Stomach (tissue), 4 donors: ENCODE data around the gene SEC24D.

Experiments
- POLR2A ChIP-seq, 4 donors: fragments of 450-650 bp; IDR thresholded peaks; one replicate each; pipeline ENCODE4 v1.6.1; 2016; ENCODE audit warnings: antibody characterized with exemption in 4 of 4, control low read depth in 2 of 4, mild to moderate bottlenecking in 1 of 4, moderate library complexity in 1 of 4
- TF ChIP-seq, protein P1 (sequence below), 7 experiments: fragments of 450-650 bp in 4 of 7; fragments of 200-600 bp in 3 of 7; sonication (generic) in 3 of 7; IDR thresholded peaks; one replicate each; pipeline ENCODE4 v1.5.1; 2016 to 2019; ENCODE audit warnings: antibody characterized with exemption in 7 of 7, control low read depth in 2 of 7, mild to moderate bottlenecking in 1 of 7

DNA sequence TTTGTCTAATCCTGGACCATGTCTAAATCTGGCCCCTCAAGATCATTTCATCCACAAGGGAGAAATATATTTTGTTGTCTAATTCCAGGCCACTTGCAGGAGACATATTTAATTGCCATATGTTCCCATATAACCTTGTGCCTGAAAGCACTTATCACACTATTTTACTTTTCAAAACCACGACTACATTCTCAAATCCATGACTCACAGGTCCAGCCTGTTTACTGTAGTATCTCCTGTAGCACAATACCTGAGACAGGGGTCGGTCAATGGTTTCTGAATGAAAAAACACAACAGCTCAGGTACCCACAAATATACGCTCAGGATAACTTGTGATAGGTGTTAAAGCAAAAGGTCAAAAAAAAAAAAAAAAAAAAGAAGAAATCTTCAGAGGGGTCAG lies 60.9 kb downstream of the SEC24D start:
- TF ChIP-seq, protein P1, sequence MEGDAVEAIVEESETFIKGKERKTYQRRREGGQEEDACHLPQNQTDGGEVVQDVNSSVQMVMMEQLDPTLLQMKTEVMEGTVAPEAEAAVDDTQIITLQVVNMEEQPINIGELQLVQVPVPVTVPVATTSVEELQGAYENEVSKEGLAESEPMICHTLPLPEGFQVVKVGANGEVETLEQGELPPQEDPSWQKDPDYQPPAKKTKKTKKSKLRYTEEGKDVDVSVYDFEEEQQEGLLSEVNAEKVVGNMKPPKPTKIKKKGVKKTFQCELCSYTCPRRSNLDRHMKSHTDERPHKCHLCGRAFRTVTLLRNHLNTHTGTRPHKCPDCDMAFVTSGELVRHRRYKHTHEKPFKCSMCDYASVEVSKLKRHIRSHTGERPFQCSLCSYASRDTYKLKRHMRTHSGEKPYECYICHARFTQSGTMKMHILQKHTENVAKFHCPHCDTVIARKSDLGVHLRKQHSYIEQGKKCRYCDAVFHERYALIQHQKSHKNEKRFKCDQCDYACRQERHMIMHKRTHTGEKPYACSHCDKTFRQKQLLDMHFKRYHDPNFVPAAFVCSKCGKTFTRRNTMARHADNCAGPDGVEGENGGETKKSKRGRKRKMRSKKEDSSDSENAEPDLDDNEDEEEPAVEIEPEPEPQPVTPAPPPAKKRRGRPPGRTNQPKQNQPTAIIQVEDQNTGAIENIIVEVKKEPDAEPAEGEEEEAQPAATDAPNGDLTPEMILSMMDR (IDR thresholded peaks at IDR 0.05): no peak
- TF ChIP-seq POLR2A (IDR thresholded peaks at IDR 0.05): no peak
